ENCODE measurements around the gene IQSEC3. TPM values are rescaled to one million over a fixed set of nuclear protein-coding genes. Genes with fewer than 3 reads are reported as not detected.

The IQSEC3 gene
- total RNA-seq, 4 donors from 2014 or later = 0.02 to 0.36 (median 0.07) TPM

DNA sequence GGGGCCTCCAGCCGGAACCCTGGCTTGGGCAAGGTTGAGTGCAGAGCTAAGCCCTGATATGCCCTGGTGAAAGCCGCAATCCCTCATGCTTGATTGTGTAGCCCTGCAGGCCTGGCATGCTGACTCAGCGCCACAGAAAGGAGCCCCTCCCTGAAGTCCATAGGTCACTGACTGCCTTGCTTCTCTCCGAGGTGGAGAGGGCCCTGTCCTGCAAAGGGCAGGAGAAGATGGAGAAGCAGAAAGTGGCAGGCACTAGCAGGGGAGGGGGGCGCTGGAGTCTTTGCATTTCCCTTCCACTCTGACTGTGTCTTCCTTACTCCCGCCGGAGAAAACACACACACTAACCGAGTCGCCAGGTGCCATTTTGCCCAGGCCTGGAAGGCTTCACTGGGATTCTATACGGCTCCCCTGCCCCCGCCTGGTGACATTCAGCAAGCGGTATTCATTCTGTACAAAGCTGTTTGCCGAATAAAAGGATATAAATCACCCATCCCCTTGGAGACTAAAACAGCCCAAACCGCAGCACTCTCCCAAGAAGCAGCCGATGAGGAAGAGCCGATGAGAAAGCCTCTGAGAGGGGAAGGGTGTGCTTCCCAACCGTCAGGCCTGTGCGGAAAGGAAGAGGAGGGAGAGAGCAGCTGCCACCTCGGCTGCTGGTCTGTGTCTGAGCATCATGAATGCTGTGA is 77.5 kb downstream of the IQSEC3 start:
- Histone ChIP-seq H3K4me1 (no peaks in the 10 kb centered on the region), H3K27ac (no peak overlapping the region), H3K4me3 (no peak overlapping the region), H3K9me3 (no peaks in the 10 kb centered on the region), H3K36me3 (no peaks in the 10 kb centered on the region), H3K27me3 (peaks cover 14 to 18% (median 15%) of the 10 kb centered on the region in 3 donors)
- ATAC-seq = no peak
- in situ Hi-C loops (cut with MboI; ENCODE audit: low sequenced_read_pairs in 4 of 4) = no loop called here
- intact Hi-C loops (cut with DNase I; ENCODE audit: low total_unique reads) = no loop called here
- TF ChIP-seq, protein P1, sequence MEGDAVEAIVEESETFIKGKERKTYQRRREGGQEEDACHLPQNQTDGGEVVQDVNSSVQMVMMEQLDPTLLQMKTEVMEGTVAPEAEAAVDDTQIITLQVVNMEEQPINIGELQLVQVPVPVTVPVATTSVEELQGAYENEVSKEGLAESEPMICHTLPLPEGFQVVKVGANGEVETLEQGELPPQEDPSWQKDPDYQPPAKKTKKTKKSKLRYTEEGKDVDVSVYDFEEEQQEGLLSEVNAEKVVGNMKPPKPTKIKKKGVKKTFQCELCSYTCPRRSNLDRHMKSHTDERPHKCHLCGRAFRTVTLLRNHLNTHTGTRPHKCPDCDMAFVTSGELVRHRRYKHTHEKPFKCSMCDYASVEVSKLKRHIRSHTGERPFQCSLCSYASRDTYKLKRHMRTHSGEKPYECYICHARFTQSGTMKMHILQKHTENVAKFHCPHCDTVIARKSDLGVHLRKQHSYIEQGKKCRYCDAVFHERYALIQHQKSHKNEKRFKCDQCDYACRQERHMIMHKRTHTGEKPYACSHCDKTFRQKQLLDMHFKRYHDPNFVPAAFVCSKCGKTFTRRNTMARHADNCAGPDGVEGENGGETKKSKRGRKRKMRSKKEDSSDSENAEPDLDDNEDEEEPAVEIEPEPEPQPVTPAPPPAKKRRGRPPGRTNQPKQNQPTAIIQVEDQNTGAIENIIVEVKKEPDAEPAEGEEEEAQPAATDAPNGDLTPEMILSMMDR (IDR thresholded peaks at IDR 0.05 in 4 of 5, conservative IDR thresholded peaks at IDR 0.05 in 1 of 5) = no peak
- no peak for TF ChIP-seq POLR2A (IDR thresholded peaks at IDR 0.05)
- DNase-seq = no peak

DNA sequence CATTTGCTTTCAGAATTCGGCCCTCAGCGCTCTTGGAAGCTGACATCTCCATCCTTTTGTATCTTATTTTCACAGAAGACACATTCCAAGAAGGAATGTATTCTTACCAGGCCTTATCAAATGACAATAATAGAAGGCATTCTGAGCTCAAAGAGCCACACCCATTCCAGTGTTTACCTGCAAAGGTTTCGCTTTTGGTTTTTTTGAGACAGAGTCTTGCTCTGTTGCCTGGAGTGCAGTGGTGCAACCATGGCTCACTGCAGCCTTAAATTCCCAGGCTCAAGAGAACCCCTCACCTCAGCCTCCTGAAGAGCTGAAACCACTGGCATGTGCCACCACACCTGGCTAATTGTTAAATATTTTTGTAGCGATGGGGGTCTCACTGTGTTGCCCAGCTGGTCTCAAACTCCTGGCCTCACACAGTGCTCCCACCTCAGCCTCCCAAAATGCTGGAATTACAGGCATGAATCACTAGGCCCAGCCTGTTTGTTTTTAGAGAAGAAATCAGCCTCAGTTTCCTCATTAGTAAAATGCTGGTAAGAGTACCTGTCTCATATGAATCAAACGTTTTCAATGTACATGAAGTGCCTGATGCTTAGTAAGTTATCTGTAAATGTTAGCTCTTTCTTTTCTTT is 78.2 kb downstream of the IQSEC3 start:
- peaks cover 9 to 11% (median 9%) of the 10 kb centered on the region in 3 donors for H3K27me3 ChIP-seq
- no peak overlapping the region for H3K4me3 ChIP-seq
- no peak overlapping the region for H3K27ac ChIP-seq
- ATAC-seq = no peak
- H3K36me3 ChIP-seq = no peaks in the 10 kb centered on the region
- intact Hi-C loops (cut with DNase I; ENCODE audit: low total_unique reads) = no loop called here
- DNase-seq = no peak
- in situ Hi-C loops (cut with MboI; ENCODE audit: low sequenced_read_pairs in 4 of 4) = no loop called here
- H3K9me3 ChIP-seq = no peaks in the 10 kb centered on the region
- no peaks in the 10 kb centered on the region for H3K4me1 ChIP-seq
- TF ChIP-seq, protein P1 (IDR thresholded peaks at IDR 0.05 in 4 of 5, conservative IDR thresholded peaks at IDR 0.05 in 1 of 5) = no peak
- no peak for TF ChIP-seq POLR2A (IDR thresholded peaks at IDR 0.05)

DNA sequence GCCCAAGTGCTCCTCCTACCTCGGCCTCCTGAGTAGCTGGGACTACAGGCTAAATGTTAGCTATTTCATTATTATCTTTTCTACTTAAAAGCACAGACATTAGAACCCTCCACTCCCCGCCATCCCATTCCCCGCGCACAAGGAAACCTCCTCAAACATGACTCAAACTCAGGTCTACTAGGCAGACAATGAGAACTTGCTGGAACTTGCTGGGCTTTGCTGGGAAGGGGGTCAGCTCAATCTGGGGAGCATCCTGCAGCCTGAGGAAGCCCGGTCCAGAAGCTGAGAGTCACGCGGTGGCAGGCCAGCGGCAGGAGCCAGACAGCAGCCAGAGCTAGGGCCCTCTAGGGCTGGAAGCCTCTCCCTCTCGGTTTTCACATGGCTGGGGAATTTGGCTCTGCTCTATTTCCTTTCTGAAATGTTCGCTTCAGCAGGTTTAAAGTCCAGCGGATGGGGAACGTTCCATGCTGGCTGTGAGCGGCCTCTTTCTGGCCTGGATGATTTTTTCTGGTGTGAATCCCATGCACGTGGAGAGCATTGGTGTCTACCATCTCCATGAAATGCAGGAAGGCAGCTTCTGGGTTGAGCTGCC is 78.9 kb downstream of the IQSEC3 start:
- Histone ChIP-seq H3K27ac (no peak overlapping the region), H3K4me3 (no peak overlapping the region), H3K27me3 (peaks cover 2 to 5% (median 4%) of the 10 kb centered on the region in 3 donors), H3K9me3 (no peaks in the 10 kb centered on the region), H3K36me3 (no peaks in the 10 kb centered on the region), H3K4me1 (no peaks in the 10 kb centered on the region)
- DNase-seq (no peak), ATAC-seq (no peak)
- in situ Hi-C loops (cut with MboI; ENCODE audit: low sequenced_read_pairs in 4 of 4) (no loop called here), intact Hi-C loops (cut with DNase I; ENCODE audit: low total_unique reads) (no loop called here)
- no peak for TF ChIP-seq POLR2A (IDR thresholded peaks at IDR 0.05)
- TF ChIP-seq, protein P1 (IDR thresholded peaks at IDR 0.05 in 4 of 5, conservative IDR thresholded peaks at IDR 0.05 in 1 of 5) = no peak

DNA sequence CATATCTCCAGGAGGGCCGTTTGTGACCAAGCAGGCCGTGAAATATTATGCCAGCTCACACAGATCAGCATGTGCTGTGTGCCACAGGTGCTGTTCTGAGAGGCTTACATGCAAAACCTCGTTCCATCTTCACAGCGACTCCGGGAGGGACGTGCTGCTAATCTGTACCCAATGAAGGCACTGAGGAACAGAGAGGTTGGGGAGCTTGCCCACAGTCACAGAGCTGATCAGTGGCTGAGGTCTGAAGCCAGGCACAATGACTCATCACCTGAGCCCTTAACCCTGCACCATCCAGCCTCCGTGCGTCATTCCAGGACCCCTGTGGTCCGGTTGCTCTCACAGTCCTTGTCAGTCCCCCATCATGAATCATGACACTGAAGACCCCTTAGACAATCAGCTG is 80.7 kb downstream of the IQSEC3 start:
- in situ Hi-C loops (cut with MboI; ENCODE audit: low sequenced_read_pairs in 4 of 4) (no loop called here), intact Hi-C loops (cut with DNase I; ENCODE audit: low total_unique reads) (no loop called here)
- TF ChIP-seq, protein P1 (IDR thresholded peaks at IDR 0.05 in 4 of 5, conservative IDR thresholded peaks at IDR 0.05 in 1 of 5) = no peak
- Histone ChIP-seq H3K27ac (no peak overlapping the region), H3K36me3 (no peaks in the 10 kb centered on the region), H3K9me3 (no peaks in the 10 kb centered on the region), H3K4me3 (no peak overlapping the region), H3K27me3 (no peaks in the 10 kb centered on the region), H3K4me1 (no peaks in the 10 kb centered on the region)
- no peak for ATAC-seq
- DNase-seq = no peak
